HepG2 (cell line): ENCODE data around the gene MMP24OS. TPM values are rescaled to one million over a fixed set of nuclear protein-coding genes. Genes with fewer than 3 reads are reported as not detected.

Experiments used
- BCL3 ChIP-seq: sonication (generic); formaldehyde crosslinking; IDR thresholded peaks from 2 replicates; pipeline ENCODE4 v1.5.1; 2020; ENCODE audit warnings: mild to moderate bottlenecking, missing genetic modification reagents, moderate library complexity
- NCOA5 ChIP-seq: sonication (generic); formaldehyde crosslinking; IDR thresholded peaks from 2 replicates; pipeline ENCODE4 v1.4.0; 2020; ENCODE audit warnings: missing genetic modification reagents
- ZBTB26 ChIP-seq: IDR thresholded peaks from 2 replicates; pipeline ENCODE4 v1.6.1; 2016; ENCODE audit warnings: missing compliant biosample characterization, missing genetic modification reagents, borderline replicate concordance
- ZNF225 ChIP-seq: sonication (generic); formaldehyde crosslinking; IDR thresholded peaks from 2 replicates; pipeline ENCODE4 v1.4.0; 2020; ENCODE audit warnings: mild to moderate bottlenecking, missing genetic modification reagents
- ZNF646 ChIP-seq: sonication (generic); formaldehyde crosslinking; IDR thresholded peaks from 2 replicates; pipeline ENCODE4 v1.9.0; 2021; ENCODE audit warnings: mild to moderate bottlenecking, missing genetic modification reagents
- ZNF776 ChIP-seq: sonication (generic); formaldehyde crosslinking; IDR thresholded peaks from 2 replicates; pipeline ENCODE4 v1.4.0; 2020; ENCODE audit warnings: mild to moderate bottlenecking, missing genetic modification reagents
- polyA plus RNA-seq, 8 experiments: library from polyadenylated mRNA; depleted of rRNA in 3 of 8; stranded (reverse) in 7 of 8; unstranded in 1 of 8; fragments of >200 nt; fragmentation: Illumina TruSeq in 4 of 8; extraction: Trizol in 4 of 8; gene quantifications; 2 replicates each; pipeline versions ENCODE4 v1.2.1 to v1.2.3, GENCODE V29; 2011 to 2016; ENCODE audit warnings: low read depth in 4 of 8, missing spikeins in 1 of 8, mixed read lengths in 1 of 8; ENCODE audit not compliant: insufficient read depth in 1 of 8
- total RNA-seq, 5 experiments: library from RNA; depleted of rRNA; stranded (reverse); fragments of >200 nt; fragmentation: Illumina TruSeq; extraction: Trizol; gene quantifications; 2 replicates each; pipeline ENCODE4 v1.2.3, GENCODE V29; 2016; ENCODE audit warnings: low read depth in 1 of 5

MMP24OS gene
- total and polyA plus RNA-seq, 2 of the 13 experiments (the other 11 are each of a cell fraction or from before 2014, with no cell fraction given) = 6.0 to 8.5 TPM

GRCh38 chr20:35257175-35257909 lies 20.6 kb downstream of the MMP24OS start (continued):
- 0 out of 2 replicates have a peak, but pooled peaks have one; percentile 38 for TF ChIP-seq ZBTB26 (CRISPR knock-in tag)
- TF ChIP-seq ZNF776 (CRISPR knock-in tag) = no peak
- TF ChIP-seq ZNF225 (CRISPR knock-in tag) = no peak
- no peak for TF ChIP-seq ZNF646 (CRISPR knock-in tag)
- TF ChIP-seq NCOA5 (CRISPR knock-in tag) = no peak
- TF ChIP-seq BCL3 = 0 out of 2 replicates have a peak, but pooled peaks have one; percentile 36
